Panc1 (cell line): ENCODE results near the gene ZFYVE28.

Experiments
- TCF7L2 ChIP-seq: IDR thresholded peaks from 2 replicates; pipeline ENCODE4 v1.6.1; 2011; ENCODE audit warnings: mild to moderate bottlenecking, low read depth, low read length, inconsistent platforms
- TF ChIP-seq, protein P1 (sequence below): fragments of 450-650 bp; IDR thresholded peaks from 2 replicates; pipeline ENCODE4 v1.5.1; 2017; ENCODE audit warnings: mild to moderate bottlenecking

DNA sequence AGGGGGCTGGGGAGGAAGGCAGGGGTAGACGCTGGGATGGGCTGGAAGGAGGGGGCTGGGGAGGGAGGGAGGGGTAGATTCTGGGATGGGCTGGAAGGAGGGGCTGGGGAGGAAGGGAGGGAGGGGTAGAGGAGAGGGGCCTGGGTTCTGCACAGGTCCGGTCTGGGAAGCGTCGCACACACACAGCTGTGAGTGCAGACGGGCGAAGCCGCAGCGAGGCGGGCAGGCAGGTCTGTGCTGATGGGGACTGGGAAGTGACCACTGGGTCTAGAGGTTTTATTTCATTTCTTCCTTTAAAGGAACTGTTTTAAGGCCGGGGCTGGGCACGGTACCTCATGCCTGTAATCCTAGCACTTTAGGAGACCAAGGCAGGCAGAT is 87.4 kb downstream of the ZFYVE28 start:
- TF ChIP-seq, protein P1, sequence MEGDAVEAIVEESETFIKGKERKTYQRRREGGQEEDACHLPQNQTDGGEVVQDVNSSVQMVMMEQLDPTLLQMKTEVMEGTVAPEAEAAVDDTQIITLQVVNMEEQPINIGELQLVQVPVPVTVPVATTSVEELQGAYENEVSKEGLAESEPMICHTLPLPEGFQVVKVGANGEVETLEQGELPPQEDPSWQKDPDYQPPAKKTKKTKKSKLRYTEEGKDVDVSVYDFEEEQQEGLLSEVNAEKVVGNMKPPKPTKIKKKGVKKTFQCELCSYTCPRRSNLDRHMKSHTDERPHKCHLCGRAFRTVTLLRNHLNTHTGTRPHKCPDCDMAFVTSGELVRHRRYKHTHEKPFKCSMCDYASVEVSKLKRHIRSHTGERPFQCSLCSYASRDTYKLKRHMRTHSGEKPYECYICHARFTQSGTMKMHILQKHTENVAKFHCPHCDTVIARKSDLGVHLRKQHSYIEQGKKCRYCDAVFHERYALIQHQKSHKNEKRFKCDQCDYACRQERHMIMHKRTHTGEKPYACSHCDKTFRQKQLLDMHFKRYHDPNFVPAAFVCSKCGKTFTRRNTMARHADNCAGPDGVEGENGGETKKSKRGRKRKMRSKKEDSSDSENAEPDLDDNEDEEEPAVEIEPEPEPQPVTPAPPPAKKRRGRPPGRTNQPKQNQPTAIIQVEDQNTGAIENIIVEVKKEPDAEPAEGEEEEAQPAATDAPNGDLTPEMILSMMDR, result no peak
- no peak for TF ChIP-seq TCF7L2
